Measurements from ENCODE around the gene TTC7B. TPM values are rescaled to one million over a fixed set of nuclear protein-coding genes. Genes with fewer than 3 reads are reported as not detected.

Gene TTC7B
- total RNA-seq, 1 experiment from 2014 or later: 70.6 TPM

GRCh38 chr14:90747909-90748308 lies 68.3 kb downstream of the TTC7B start:
- H3K4me1 ChIP-seq (ENCODE audit: control insufficient read depth in 1 of 2, insufficient read depth in 2 of 2, low read length in 2 of 2): no peaks in the 10 kb centered on the region
- no peak overlapping the region for H3K4me3 ChIP-seq (replicated peaks in 1 of 2; ENCODE audit: low read depth in 1 of 2, low read length in 2 of 2)
- POLR2A ChIA-PET: no interaction called here
- 0 out of 4 replicates have a peak, but pooled peaks cover 0 to 4% of the 10 kb centered on the region in 2 experiments for H3K36me3 ChIP-seq (ENCODE audit: control insufficient read depth in 1 of 2, insufficient read depth in 2 of 2, low read length in 2 of 2)
- H3K79me2 ChIP-seq (ENCODE audit: insufficient read depth, low read length): 0 out of 2 replicates have a peak, but pooled peaks cover 2% of the 10 kb centered on the region
- no peak overlapping the region for H3K9ac ChIP-seq (ENCODE audit: low read length)
- H3K27ac ChIP-seq (ENCODE audit: low read depth, low read length): no peak overlapping the region
- no peaks in the 10 kb centered on the region for H3K9me2 ChIP-seq (ENCODE audit: insufficient read depth)
- RAD21 ChIA-PET (ENCODE audit: low non-redundant PET in 1 of 2, low total read pairs in 2 of 2, uncharacterized antibody in 2 of 2, unreplicated experiment in 2 of 2): no interaction called here
- BruUV-seq (replicated peaks): no TSS peak
- no peak overlapping the region for H3K4me2 ChIP-seq (ENCODE audit: low read length)
- H3K27me3 ChIP-seq (ENCODE audit: insufficient read depth, low read length): no peaks in the 10 kb centered on the region
- CTCF ChIA-PET: interaction anchor here (1.3 kb wide), 1 partner anchor 10 kb away, joined by 4 read pairs; no protein-coding TSS in a partner anchor
- H2AFZ ChIP-seq (ENCODE audit: low read depth, low read length, poor library complexity, severe bottlenecking): no peak overlapping the region
- DNase-seq (ENCODE audit: low read depth, low spot score): no peak
- H4K20me1 ChIP-seq (ENCODE audit: insufficient read depth): no peaks in the 10 kb centered on the region
- H3K9me3 ChIP-seq (ENCODE audit: control insufficient read depth in 1 of 2, insufficient read depth in 1 of 2, low read depth in 1 of 2, low read length in 2 of 2): peaks cover 0 to 7% of the 10 kb centered on the region in 2 experiments; a peak in 1 of 4 replicates
- no peak for TF ChIP-seq RAD21 (IDR thresholded peaks at IDR 0.05; ENCODE audit: low read depth)
- TF ChIP-seq POLR2AphosphoS5 (IDR thresholded peaks at IDR 0.05; ENCODE audit: low read depth, low read length): no peak
- TF ChIP-seq ZFX (IDR thresholded peaks at IDR 0.05): no peak
- TF ChIP-seq SRF (IDR thresholded peaks at IDR 0.05; ENCODE audit: low read depth): no peak
- TF ChIP-seq, protein P1, sequence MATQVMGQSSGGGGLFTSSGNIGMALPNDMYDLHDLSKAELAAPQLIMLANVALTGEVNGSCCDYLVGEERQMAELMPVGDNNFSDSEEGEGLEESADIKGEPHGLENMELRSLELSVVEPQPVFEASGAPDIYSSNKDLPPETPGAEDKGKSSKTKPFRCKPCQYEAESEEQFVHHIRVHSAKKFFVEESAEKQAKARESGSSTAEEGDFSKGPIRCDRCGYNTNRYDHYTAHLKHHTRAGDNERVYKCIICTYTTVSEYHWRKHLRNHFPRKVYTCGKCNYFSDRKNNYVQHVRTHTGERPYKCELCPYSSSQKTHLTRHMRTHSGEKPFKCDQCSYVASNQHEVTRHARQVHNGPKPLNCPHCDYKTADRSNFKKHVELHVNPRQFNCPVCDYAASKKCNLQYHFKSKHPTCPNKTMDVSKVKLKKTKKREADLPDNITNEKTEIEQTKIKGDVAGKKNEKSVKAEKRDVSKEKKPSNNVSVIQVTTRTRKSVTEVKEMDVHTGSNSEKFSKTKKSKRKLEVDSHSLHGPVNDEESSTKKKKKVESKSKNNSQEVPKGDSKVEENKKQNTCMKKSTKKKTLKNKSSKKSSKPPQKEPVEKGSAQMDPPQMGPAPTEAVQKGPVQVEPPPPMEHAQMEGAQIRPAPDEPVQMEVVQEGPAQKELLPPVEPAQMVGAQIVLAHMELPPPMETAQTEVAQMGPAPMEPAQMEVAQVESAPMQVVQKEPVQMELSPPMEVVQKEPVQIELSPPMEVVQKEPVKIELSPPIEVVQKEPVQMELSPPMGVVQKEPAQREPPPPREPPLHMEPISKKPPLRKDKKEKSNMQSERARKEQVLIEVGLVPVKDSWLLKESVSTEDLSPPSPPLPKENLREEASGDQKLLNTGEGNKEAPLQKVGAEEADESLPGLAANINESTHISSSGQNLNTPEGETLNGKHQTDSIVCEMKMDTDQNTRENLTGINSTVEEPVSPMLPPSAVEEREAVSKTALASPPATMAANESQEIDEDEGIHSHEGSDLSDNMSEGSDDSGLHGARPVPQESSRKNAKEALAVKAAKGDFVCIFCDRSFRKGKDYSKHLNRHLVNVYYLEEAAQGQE (IDR thresholded peaks at IDR 0.05; ENCODE audit: low read depth): no peak
- TF ChIP-seq SP1 (IDR thresholded peaks at IDR 0.05; ENCODE audit: low read depth): no peak
- TF ChIP-seq ELF1 (IDR thresholded peaks at IDR 0.05; ENCODE audit: borderline replicate concordance, low read depth): no peak
- TF ChIP-seq JUND (IDR thresholded peaks at IDR 0.05): no peak
- no peak for ATAC-seq
- intact Hi-C loops (cut with micrococcal nuclease): no loop called here
